Measurements from ENCODE around the gene BCL2L12.

The BCL2L12 gene

DNA sequence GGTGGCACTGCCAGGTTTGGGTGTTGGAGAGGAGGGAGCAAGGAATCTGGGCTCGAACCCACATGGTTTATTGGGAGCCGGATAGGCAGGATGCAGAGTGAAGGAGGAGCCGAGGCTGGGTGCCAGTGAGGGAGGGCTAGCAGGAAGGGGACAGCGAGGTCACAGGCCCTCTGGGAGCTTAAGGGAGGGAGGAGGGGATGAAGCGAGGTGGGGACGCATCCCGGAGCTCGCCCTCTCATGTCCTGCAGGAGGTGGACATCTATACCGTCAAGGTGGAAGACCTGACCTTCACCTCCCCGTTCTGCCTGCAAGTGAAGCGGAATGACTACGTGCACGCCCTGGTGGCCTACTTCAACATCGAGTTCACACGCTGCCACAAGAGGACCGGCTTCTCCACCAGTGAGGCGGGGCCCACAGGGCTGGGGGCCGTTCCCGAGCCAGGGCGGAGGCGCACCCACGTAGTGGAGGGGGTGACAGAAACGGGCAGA lies 20.2 kb downstream of the BCL2L12 start:
- no peak for DNase-seq (ENCODE audit: low spot score)

DNA sequence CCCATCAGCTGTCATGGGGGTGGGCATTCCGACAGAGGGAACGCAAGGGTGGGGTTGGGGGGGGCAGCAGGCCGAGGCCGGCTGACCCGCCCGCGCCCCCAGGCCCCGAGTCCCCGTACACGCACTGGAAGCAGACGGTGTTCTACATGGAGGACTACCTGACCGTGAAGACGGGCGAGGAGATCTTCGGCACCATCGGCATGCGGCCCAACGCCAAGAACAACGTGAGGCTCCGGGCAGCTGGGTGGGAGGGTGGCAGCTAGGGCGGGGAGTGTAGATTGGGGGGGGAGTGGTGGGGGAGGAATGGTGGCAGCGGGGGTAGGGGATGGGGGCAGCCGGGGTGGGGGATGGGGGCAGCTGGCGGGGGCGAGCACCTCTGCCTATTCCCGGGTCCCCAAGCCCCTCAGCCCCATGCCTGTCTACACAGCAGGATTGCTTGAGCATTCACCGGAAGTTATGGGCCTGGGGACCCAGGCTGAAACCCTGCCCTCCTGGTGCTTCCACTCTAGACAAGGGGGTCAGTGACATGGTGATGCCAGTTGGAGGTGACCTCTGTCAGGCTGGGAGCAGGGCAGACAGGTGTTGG lies 20.9 kb downstream of the BCL2L12 start:
- no peak for DNase-seq (ENCODE audit: low spot score)

DNA sequence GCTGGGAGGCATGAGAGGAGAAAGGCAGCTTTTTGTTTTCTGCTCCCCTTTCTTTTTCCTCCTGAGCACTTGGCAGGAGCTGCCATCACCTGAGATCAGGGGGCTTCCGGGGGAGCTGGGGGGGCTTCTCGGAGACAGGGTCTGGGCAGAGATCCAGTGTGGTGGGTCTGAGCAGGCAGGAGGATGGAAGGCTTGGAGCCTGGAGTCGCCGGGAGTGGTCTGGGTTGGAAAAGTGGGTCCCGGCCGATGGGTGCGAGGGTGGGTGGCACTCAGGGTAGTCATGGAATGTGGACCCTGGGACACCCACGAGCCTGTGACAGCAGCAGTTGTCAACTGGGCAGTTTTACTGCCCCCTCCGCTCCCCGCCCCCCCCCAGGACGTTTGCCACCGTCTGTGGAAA lies 21.4 kb downstream of the BCL2L12 start:
- DNase-seq (ENCODE audit: low spot score) = no peak

DNA sequence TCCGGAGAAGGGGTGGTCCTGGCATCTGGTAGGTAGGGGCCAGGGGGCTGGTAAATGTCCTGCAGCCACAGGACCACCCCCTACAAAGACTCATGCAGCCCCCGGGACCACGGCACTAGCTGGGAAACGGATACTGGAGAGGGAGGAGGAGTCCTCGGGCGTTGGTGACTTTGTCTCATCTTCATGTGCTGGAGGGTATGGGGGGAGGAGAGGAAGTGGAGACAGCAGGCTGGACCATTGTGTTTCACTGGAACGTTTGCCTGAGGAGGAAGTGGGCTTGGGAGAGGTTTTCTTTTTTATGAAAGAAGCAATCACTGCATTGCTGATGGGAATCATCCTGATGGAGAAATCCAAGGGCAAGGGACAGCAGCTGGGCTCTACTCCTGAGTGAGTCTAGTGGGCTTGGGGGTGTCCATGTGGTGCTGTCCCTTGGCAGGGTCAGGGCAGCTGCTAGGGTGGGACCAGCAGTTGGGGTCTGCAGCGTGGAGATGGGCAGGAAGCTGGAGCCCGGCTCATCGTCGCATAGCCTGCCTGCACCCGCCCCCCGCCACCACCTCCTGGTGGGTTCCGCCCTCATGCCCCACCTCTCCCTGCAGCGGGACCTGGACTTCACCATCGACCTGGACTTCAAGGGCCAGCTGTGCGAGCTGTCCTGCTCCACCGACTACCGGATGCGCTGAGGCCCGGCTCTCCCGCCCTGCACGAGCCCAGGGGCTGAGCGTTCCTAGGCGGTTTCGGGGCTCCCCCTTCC lies 22.0 kb downstream of the BCL2L12 start:
- DNase-seq (ENCODE audit: low spot score) = no peak

DNA sequence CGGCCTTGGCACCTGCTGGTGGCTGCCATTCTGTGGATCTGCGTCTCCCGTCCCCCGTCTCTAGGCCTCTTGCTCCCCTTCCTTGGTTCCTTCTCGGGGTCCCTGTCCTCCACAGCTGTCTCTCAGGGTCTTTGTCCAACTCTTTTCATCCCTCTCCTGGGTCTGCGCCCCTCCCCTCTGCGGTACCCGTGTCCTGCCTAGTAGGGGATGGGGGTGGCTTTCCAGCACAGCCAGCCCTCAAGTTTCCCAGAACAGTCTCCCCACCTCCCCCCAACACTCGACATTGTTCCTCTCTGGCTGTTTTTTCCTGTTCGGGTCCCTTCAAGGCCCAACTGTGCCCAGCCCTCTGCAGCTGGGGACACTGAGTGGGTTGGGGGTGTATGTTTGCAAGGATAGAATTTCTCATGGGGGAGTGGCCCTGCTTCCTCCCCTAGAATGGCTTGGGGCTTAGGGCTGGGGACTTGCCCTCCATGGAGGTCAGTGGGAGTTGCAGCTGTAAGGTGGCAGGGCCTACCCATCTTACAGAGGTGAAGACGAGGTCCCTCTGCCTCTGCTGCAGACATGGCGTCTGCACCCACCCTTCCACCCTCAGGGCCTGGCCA lies 22.9 kb downstream of the BCL2L12 start:
- DNase-seq (ENCODE audit: low spot score) = no peak

DNA sequence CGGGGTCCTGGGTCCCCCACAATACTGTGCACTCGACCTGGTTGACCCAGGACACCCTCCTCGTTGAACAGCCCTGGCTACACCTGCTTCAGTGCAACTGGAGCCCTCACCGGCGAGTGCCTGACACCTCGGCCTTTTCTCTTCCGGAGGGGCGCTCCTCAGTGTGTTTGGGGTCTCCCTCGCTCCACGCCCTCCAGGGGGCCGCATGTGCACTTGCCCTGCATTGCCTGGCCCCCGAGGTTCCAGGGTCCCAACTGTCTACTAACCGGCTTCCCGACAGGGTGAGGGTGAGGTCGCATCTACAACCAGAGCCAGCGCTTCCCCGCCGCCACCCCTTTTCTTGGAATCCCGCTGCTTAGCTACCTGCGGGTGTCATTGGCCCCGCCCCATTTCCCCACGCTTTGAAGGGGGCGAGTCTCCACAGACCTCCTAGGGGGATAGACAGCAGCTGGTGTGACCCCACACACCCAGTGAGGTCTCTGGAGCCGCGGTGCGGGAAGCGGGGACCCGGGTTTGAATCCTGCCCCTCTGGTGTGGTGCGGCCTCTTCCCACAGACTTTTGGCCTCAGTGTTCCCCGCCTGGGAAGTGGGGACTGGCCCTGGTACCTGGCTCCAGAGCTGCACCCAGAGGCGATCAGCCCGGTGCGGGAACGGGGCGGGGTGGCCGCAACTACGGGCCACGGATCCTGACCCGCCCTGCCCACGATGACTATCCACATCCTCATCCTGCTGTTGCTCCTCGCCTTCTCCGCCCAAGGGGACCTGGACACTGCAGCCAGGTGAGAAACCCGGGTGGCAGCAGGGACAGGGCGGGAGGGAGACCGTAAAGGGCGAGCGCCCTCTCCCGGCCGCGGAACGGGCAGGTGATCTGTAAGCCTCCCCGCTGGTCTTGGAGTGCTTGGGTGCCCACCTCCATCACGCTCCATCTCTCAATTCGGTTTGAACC lies 23.7 kb downstream of the BCL2L12 start, which contains the start of gene ADM5:
ADM5 (plus strand) TSS at position 462 of the 946 bp plus-strand sequence; CDS start at position 706, 244 bp downstream.
- DNase-seq (ENCODE audit: low spot score) = peak; percentile 40

DNA sequence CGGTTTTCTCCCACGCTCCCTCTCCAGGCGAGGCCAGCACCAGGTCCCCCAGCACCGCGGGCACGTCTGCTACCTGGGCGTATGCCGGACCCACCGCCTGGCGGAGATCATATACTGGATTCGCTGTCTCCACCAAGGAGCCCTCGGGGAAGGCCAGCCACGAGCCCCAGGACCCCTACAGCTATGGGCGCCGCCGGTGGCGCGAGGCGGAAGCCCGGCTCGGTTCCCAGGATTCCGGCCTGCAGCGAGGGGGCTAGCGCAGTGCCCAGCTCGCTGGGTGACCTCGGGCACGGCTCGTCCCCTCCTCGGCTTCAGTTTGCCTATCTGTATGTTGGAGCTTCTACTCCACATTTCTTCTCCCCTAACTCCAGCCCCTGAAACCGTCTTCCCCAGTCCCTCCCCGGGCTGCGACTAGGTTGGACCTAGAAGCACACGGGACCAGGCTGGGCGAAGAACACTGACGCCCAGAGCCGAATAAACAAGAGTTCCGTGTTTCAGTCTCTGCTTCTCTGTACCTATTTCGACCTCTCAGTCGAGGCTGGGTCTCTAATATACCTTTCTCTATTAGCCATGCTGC lies 24.4 kb downstream of the BCL2L12 start:
- DNase-seq (ENCODE audit: low spot score) = no peak

DNA sequence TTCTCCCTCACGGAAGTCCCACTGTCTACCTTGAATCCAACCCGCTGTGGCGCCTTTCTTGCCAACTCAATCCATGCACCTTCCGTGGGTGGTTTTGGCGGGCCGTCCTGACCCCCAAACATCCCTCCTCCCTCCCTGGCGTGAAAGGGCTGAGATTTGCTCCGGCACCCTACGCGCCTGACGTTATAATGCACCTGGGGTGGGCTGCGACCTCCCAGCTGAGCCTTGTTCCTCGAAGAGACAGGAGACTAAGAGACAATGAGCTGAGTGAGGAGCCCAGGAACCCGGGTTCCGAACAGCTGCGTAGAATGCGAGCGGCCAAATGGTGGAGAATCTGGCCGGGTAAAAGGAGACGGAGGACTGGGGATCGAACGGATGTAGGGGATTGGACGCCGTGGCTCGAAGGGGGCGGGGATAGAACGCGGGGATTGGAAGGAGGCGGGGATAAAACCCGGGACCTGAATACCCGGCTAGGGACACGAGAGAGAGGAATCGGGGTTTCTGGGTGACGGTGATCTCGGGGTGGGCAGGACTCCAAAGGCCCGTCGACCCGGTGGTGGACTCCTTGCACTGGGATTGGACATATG lies 25.0 kb downstream of the BCL2L12 start, which contains the start of gene CPT1C:
CPT1C (plus strand) TSS at position 461 of the 587 bp plus-strand sequence. CDS start 1,137 bp downstream, outside the sequence.
- DNase-seq (ENCODE audit: low spot score) = peak; percentile 66

DNA sequence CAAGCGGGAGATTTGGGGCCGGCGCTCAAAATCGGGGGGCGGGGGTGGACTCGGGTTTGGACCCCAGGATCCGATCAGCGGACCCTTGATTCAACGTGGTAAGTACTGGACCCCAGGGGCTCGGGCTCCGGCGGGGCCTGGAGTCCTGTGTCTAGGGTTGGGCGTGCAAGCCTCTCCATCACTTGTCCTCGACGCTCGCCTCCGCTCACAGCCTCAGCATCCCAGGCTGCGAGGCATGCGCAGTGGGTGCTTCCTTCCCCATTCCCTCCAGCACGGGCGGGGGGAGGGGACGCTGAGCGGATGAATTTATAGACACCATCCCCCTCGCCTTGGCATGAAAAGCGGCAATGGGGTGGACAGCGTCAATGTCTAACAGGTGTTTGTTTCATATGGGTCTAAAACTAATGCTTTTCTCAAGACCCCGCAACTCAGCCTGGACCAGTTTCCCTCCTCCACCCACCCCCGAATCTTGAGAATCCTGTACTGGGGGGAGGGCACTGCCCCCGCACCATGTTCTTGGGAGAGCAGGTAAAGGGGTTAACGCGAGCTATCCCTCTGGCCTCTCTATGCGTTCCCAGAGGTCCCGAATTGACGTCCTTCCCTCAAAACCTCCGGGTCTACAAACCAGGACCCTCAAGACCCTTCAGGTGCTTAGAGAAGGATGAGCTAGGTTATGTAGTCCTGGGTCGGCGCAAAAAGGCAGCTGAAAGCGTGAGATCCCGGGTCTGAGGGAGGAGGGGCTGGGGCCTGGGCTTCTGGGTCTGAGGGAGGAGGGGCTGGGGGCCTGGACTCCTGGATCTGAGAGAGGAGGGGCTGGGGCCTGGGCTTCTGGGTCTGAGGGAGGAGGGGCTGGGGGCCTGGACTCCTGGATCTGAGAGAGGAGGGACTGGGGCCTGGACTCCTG lies 25.8 kb downstream of the BCL2L12 start:
- DNase-seq (ENCODE audit: low spot score) = peak; percentile 59

DNA sequence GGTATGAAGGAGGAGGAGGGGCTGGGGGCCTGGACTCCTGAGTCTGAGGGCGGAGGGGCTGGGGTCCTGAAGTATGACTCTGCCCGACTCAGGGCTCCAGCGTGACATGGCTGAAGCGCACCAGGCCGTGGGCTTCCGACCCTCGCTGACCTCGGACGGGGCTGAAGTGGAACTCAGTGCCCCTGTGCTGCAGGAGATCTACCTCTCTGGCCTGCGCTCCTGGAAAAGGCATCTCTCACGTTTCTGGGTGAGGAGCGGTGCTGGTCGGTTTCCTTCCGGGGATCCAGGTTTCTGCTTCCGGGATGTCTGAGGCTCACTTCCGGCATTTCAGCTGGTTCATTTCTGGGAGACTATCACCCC lies 26.4 kb downstream of the BCL2L12 start:
- DNase-seq (ENCODE audit: low spot score) = no peak

DNA sequence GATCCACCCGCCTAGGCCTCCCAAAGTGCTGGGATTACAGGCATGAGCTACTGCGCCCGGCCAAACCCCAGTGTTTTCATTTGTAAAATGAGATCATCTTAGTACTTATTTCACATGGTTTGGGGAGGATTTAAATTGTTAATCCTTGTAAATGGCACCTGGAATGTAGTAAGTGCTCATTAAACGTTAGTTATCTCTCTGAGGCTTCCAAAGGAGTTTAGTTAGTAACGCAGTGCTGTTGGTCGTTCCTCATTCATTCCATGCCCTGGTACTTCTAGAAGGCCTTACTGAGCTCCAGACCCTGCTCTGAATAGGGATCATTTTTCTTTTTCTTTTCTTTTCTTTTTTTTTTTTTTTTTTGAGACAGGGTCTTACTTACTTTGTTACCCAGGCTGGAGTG lies 30.4 kb downstream of the BCL2L12 start:
- no peak for DNase-seq (ENCODE audit: low spot score)

DNA sequence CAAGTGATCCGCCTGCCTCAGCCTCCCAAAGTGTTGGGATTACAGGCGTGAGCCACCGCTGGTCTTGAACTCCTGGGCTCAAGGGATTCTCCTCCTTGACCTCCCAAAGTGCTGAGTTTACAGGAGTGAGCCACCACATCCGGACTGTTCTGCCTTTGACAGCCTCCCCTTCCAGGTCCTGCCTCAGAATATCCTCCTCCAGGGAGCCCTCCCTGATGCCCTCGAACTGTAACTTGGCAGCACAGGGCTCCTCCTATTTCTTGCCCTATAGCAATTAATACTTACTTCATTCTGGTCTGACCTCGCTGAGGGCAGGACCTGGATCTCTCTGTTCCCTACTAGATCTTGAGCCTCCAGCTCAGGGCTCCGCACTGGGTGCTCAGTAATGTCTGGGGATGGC lies 31.1 kb downstream of the BCL2L12 start:
- no peak for DNase-seq (ENCODE audit: low spot score)

DNA sequence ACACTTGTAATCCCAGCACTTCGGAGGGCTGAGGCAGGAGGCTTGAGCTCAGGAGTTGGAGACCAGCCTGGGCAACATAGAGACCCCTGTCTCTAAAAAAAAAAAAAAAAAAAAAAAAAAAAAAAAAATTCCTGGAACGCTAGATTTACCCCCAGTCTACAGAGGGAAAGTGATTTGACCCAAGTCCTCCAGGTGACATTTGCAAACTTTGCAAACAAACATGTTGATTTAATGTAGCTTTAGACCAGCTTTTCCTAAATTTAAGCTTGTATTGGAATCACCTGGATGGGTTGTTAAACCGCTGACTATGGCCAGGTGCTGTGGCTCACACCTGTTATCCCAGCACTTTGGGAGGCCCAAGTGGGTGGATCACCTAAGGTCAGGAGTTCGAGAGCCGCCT lies 33.6 kb downstream of the BCL2L12 start:
- DNase-seq (ENCODE audit: low spot score) = no peak

DNA sequence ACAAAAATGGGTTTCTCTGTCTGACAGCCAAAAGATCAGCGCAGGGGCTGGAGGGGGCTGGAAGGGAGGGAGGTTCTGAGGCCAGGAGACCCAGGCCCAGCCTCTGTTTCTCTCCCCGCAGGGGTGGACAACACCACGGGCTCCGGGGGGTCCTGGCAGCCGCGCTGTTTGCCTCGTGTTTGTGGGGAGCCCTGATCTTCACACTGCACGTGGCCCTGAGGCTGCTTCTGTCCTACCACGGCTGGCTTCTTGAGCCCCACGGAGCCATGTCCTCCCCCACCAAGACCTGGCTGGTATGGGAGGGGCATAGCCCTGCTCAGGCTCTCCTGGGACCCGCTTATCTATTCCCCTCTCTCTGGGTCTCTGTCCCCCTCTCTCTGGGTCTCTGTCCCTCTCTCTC lies 34.8 kb downstream of the BCL2L12 start:
- DNase-seq (ENCODE audit: low spot score) = no peak

DNA sequence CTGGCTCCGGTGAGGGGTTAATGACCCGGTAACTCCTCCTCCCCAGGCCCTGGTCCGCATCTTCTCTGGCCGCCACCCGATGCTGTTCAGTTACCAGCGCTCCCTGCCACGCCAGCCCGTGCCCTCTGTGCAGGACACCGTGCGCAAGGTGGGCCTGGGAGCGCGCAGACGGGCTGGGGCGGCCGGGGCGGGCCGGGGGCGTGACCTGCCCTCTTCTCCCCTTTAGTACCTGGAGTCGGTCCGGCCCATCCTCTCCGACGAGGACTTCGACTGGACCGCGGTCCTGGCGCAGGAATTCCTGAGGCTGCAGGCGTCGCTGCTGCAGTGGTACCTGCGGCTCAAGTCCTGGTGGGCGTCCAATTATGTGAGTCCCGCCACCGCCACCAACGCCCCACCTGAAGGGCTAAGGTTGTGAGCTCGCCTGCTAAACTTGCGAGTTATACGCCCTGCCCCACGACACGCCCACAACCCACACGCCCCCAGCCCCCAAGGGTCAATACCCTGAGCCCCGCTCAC lies 35.6 kb downstream of the BCL2L12 start:
- no peak for DNase-seq (ENCODE audit: low spot score)

DNA sequence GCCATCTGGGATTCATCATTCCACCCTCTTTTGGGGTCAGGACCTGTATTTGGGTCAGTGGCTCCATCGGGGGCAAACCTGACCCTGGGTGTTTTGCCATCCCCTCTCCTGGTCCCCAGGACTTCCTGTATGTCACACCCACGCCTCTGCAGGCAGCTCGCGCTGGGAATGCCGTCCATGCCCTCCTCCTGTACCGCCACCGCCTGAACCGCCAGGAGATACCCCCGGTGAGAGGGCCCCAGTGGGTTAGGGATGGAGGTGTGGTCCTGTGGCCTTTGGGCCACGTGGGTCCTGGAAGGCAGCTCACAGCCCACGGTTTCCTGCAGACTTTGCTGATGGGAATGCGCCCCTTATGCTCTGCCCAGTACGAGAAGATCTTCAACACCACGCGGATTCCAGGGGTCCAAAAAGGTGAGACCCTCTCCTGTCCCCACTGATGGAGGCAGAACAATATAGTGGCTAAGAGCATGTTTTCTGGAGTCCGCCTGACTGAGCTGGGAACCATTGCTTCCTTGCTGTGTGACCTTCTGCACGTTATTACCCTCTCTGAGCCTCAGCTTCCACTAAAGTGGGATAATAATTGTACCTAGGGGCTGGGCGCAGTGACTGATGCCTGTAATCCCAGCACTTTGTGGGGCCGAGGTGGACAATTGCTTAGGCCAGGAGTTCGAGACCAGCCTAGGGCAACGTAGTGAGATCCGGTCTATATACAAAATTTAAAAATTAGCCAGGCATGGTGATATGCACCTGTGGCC lies 39.3 kb downstream of the BCL2L12 start:
- no peak for DNase-seq (ENCODE audit: low spot score)

DNA sequence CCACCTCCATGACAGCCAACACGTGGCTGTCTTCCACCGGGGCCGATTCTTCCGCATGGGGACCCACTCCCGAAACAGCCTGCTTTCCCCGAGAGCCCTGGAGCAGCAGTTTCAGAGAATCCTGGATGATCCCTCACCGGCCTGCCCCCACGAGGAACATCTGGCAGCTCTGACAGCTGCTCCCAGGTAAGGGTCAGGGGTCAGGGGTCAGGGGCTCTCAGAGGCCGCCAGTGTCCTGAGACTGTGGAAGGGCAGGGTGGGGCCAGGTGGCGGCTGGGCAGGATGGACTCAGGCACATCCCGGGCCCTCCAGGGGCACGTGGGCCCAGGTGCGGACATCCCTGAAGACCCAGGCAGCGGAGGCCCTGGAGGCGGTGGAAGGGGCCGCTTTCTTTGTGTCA lies 40.2 kb downstream of the BCL2L12 start:
- no peak for DNase-seq (ENCODE audit: low spot score)

DNA sequence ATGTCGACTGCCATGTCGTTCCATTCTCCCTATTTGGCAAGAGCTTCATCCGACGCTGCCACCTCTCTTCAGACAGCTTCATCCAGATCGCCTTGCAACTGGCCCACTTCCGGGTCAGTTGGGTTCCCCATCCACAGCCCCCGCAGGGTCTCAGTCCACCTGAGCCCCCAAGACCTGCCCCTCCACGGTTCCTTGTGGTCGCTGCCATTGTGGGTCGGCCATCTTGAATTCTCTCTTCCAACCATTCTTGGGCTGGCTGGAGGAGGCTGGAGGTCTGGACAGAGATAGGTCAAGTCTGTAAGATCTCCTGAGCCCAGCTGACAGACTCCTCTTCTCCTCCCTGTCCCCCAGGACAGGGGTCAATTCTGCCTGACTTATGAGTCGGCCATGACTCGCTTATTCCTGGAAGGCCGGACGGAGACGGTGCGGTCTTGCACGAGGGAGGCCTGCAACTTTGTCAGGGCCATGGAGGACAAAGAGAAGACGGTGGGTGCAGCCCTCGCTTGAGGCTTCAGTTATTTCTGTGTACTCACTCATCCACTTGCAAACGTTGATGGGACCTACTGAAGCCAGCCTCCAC lies 44.7 kb downstream of the BCL2L12 start:
- no peak for DNase-seq (ENCODE audit: low spot score)

DNA sequence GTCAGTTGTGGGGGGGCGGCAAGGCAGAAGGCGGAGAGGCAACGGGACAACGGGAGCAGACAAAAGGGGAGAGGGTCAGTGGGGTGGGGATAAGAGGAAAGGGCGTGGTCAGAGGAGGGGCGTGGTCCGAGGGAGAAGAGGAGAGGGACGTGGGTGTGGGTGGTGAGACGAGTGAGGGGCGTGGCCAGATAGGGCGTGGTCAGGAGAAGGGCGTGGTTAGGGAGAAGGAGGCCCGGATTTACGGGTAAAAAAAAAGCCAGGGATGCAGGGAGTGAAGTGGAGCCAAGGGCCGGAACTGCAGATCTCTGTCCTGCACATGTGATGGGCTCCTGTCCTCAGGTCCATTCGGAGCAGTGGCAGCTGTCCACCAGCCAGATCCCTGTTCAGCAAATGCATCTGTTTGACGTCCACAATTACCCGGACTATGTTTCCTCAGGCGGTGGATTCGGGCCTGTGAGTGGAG lies 46.7 kb downstream of the BCL2L12 start:
- DNase-seq (ENCODE audit: low spot score) = no peak

All from germinal center (tissue), 1 donor.